ENCODE data around the gene ST3GAL5. TPM values are rescaled to one million over a fixed set of nuclear protein-coding genes. Genes with fewer than 3 reads are reported as not detected.

Gene ST3GAL5
- total RNA-seq, 2 donors from 2014 or later, result 24.7 to 38.6 TPM

DNA sequence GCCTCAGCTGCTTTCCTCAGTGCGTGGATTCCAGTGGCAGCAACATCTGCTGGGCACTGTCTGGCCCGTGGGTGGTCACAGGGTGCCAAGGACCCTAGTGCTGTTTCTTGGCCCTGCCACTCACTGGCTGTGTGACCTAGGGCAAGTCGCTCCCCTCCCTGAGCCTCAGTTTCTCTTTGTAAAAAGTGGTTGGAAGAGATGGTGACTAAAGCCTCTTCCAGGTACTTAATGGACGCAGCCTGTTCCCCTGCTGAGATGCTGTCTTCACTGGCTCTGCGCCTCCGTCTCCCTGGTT is 92.8 kb downstream of the ST3GAL5 start:
- H3K4me1 ChIP-seq (replicated peaks), result no peaks in the 10 kb centered on the region
- TF ChIP-seq POLR2AphosphoS5 (IDR thresholded peaks at IDR 0.05), result no peak
- TF ChIP-seq, protein P1, sequence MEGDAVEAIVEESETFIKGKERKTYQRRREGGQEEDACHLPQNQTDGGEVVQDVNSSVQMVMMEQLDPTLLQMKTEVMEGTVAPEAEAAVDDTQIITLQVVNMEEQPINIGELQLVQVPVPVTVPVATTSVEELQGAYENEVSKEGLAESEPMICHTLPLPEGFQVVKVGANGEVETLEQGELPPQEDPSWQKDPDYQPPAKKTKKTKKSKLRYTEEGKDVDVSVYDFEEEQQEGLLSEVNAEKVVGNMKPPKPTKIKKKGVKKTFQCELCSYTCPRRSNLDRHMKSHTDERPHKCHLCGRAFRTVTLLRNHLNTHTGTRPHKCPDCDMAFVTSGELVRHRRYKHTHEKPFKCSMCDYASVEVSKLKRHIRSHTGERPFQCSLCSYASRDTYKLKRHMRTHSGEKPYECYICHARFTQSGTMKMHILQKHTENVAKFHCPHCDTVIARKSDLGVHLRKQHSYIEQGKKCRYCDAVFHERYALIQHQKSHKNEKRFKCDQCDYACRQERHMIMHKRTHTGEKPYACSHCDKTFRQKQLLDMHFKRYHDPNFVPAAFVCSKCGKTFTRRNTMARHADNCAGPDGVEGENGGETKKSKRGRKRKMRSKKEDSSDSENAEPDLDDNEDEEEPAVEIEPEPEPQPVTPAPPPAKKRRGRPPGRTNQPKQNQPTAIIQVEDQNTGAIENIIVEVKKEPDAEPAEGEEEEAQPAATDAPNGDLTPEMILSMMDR (IDR thresholded peaks at IDR 0.05), result no peak
- TF ChIP-seq POLR2A (IDR thresholded peaks at IDR 0.05), result no peak
- DNase-seq (ENCODE audit: low spot score), result no peak
- H3K27ac ChIP-seq, result no peak overlapping the region
- intact Hi-C loops (cut with DNase I), result loop anchor here (5.0 kb wide), 1 partner anchor 59 kb away; no protein-coding TSS in a partner anchor
- no peak overlapping the region for H3K4me3 ChIP-seq
- H3K27me3 ChIP-seq (replicated peaks; ENCODE audit: insufficient read depth), result no peaks in the 10 kb centered on the region
- no peaks in the 10 kb centered on the region for H3K9me3 ChIP-seq
- 70% methylated on average over 5 of the region's 6 CpGs for WGBS
- no peaks in the 10 kb centered on the region for H3K36me3 ChIP-seq

- WGBS, result 81% methylated on average over 20 of the region's 20 CpGs
- DNase-seq (ENCODE audit: low spot score), result no peak
- Histone ChIP-seq H3K4me3 (no peak overlapping the region), H3K36me3 (no peaks in the 10 kb centered on the region), H3K27me3 (replicated peaks; ENCODE audit: insufficient read depth) (no peaks in the 10 kb centered on the region), H3K27ac (no peak overlapping the region), H3K9me3 (no peaks in the 10 kb centered on the region), H3K4me1 (replicated peaks) (no peaks in the 10 kb centered on the region)
- TF ChIP-seq, protein P1 (IDR thresholded peaks at IDR 0.05), result no peak
- TF ChIP-seq POLR2A (IDR thresholded peaks at IDR 0.05), result no peak
- TF ChIP-seq POLR2AphosphoS5 (IDR thresholded peaks at IDR 0.05), result no peak
- intact Hi-C loops (cut with DNase I), result loop anchor here (5.0 kb wide), 1 partner anchor 58 kb away; no protein-coding TSS in a partner anchor
Measured at GRCh38 chr2:85795331-85796045, 93.3 kb downstream of the ST3GAL5 start.

GRCh38 chr2:85794491-85795121 is 94.2 kb downstream of the ST3GAL5 start:
- Histone ChIP-seq H3K9me3 (no peaks in the 10 kb centered on the region), H3K27ac (no peak overlapping the region), H3K4me3 (no peak overlapping the region), H3K27me3 (replicated peaks; ENCODE audit: insufficient read depth) (no peaks in the 10 kb centered on the region), H3K36me3 (no peaks in the 10 kb centered on the region), H3K4me1 (replicated peaks) (no peaks in the 10 kb centered on the region)
- intact Hi-C loops (cut with DNase I), result loop anchor here (5.0 kb wide), 1 partner anchor 57 kb away; no protein-coding TSS in a partner anchor
- DNase-seq (ENCODE audit: low spot score), result no peak
- TF ChIP-seq, protein P1 (IDR thresholded peaks at IDR 0.05), result no peak
- TF ChIP-seq POLR2A (IDR thresholded peaks at IDR 0.05) (no peak), POLR2AphosphoS5 (IDR thresholded peaks at IDR 0.05) (no peak)
- 54% methylated on average over 12 of the region's 14 CpGs for WGBS

DNA sequence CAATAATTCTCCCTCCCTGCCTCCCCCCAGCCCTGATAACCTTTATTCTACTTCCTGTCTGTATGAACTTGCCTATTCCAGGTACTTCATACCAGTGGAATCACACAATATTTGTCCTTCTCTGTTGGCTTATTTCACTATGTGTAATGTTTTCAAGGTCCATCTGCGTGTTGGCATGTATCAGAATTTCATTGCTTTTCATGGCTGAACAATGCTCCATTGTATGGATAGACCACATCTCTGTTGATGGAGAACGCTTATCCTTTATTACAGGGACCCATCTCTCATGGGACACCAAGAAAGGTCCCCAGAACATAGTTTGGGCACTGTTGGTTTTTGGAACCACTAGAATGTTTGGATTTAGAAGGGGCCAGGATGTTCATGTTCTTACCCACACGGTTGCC is 94.8 kb downstream of the ST3GAL5 start:
- no peak for DNase-seq (ENCODE audit: low spot score)
- Histone ChIP-seq H3K4me3 (no peak overlapping the region), H3K36me3 (no peaks in the 10 kb centered on the region), H3K4me1 (replicated peaks) (no peaks in the 10 kb centered on the region), H3K27me3 (replicated peaks; ENCODE audit: insufficient read depth) (no peaks in the 10 kb centered on the region), H3K9me3 (no peaks in the 10 kb centered on the region), H3K27ac (no peak overlapping the region)
- intact Hi-C loops (cut with DNase I), result no loop called here
- no peak for TF ChIP-seq POLR2A (IDR thresholded peaks at IDR 0.05)
- TF ChIP-seq POLR2AphosphoS5 (IDR thresholded peaks at IDR 0.05), result no peak
- TF ChIP-seq, protein P1 (IDR thresholded peaks at IDR 0.05), result no peak
- WGBS, result 77% methylated on average over 3 of the region's 3 CpGs

- intact Hi-C loops (cut with DNase I), result no loop called here
- TF ChIP-seq POLR2A (IDR thresholded peaks at IDR 0.05) (no peak), POLR2AphosphoS5 (IDR thresholded peaks at IDR 0.05) (no peak)
- TF ChIP-seq, protein P1 (IDR thresholded peaks at IDR 0.05), result no peak
- Histone ChIP-seq H3K4me1 (replicated peaks) (no peaks in the 10 kb centered on the region), H3K9me3 (no peaks in the 10 kb centered on the region), H3K36me3 (no peaks in the 10 kb centered on the region), H3K27me3 (replicated peaks; ENCODE audit: insufficient read depth) (no peaks in the 10 kb centered on the region), H3K27ac (no peak overlapping the region), H3K4me3 (no peak overlapping the region)
- DNase-seq (ENCODE audit: low spot score), result no peak
- 74% methylated on average over 4 of the region's 4 CpGs for WGBS
Measured at GRCh38 chr2:85793584-85793983, 95.2 kb downstream of the ST3GAL5 start.

Data from prostate gland (tissue), 2 donors.